Transverse colon (tissue), 4 donors: Measurements from ENCODE around the gene FUT3. TPM values are rescaled to one million over a fixed set of nuclear protein-coding genes. Genes with fewer than 3 reads are reported as not detected.

Experiments
- DNase-seq: peaks from one replicate; pipeline ENCODE4 v3.0.0-alpha.2; 2019
- H3K27ac ChIP-seq, 4 donors: fragments of 200-600 bp; sonication (generic); 2 replicates each; pipeline ENCODE4 v1.5.1; 2016 to 2018; ENCODE audit warnings: inconsistent platforms in 4 of 4
- H3K27me3 ChIP-seq: fragments of 200-600 bp; sonication (generic); 2 replicates; pipeline ENCODE4 v1.5.1; 2017; ENCODE audit warnings: inconsistent platforms
- H3K36me3 ChIP-seq, 4 donors: fragments of 200-600 bp; sonication (generic); 2 replicates each; pipeline ENCODE4 v1.5.1; 2017 to 2019; ENCODE audit warnings: inconsistent platforms in 4 of 4
- H3K4me1 ChIP-seq, 4 donors: fragments of 200-600 bp; sonication (generic); 2 replicates each; pipeline ENCODE4 v1.5.1; 2017 to 2020; ENCODE audit warnings: inconsistent platforms in 4 of 4
- H3K4me3 ChIP-seq, 4 donors: fragments of 200-600 bp; sonication (generic); 1 replicate in 1 of 4; 2 replicates in 3 of 4; pipeline versions ENCODE4 v1.5.1 to v1.6.1; 2017 to 2019; ENCODE audit warnings: inconsistent platforms in 4 of 4
- H3K9me3 ChIP-seq, 2 donors: fragments of 200-600 bp; sonication (generic); 2 replicates each; pipeline ENCODE4 v1.5.1; 2017 to 2019; ENCODE audit warnings: inconsistent platforms in 2 of 2
- CTCF ChIP-seq, 5 experiments: fragments of 200-600 bp in 3 of 5; fragments of 450-650 bp in 2 of 5; sonication (generic) in 3 of 5; IDR thresholded peaks; 1 replicate in 2 of 5; 2 replicates in 3 of 5; pipeline ENCODE4 v1.5.1; 2016 to 2017; ENCODE audit warnings: antibody characterized with exemption in 5 of 5, inconsistent platforms in 3 of 5, mild to moderate bottlenecking in 2 of 5, moderate library complexity in 1 of 5
- EP300 ChIP-seq: sonication (generic); formaldehyde crosslinking; IDR thresholded peaks from one replicate; pipeline ENCODE4 v1.6.1; 2017; ENCODE audit warnings: antibody characterized with exemption, low read depth
- POLR2A ChIP-seq: fragments of 450-650 bp; IDR thresholded peaks from one replicate; pipeline ENCODE4 v1.6.1; 2016; ENCODE audit warnings: antibody characterized with exemption, mild to moderate bottlenecking, moderate library complexity
- POLR2AphosphoS5 ChIP-seq, 3 donors: sonication (generic); formaldehyde crosslinking; IDR thresholded peaks; one replicate each; pipeline ENCODE4 v1.6.1; 2016; ENCODE audit warnings: antibody characterized with exemption in 3 of 3
- WGBS, 2 donors: methylation state at CpG; one replicate each; pipeline ENCODE4 v1.1.5; 2018; ENCODE audit warnings: low coverage in 1 of 2; 5-methylcytosine and 5-hydroxymethylcytosine counted together
- in situ Hi-C, 4 donors: fragments of 200-750 bp; cut with MboI; loops; one replicate each; pipeline versions ENCODE4 v1.15.0 to v1.15.1; 2017; ENCODE audit warnings: low sequenced_read_pairs in 3 of 4, low pct_ligation_motif_present in 1 of 4, low pct_unique_long_range_greater_than_20kb in 1 of 4
- intact Hi-C: fragments of 100-400 bp; cut with DNase I; formaldehyde crosslinking; loops from one replicate; pipeline ENCODE4 v1.15.1; 2023; ENCODE audit warnings: low total_unique reads
- total RNA-seq, 4 donors: library from RNA; depleted of rRNA; stranded (reverse); fragments of >200 nt; gene quantifications; one replicate each; pipeline ENCODE4 v1.1.0, GENCODE V29; 2016

The FUT3 gene
- total RNA-seq, 4 donors from 2014 or later, result 180 to 222 (median 191) TPM

GRCh38 chr19:5809469-5809868 lies 41.8 kb downstream of the FUT3 start:
- Histone ChIP-seq H3K4me3 (no peak overlapping the region), H3K36me3 (no peaks in the 10 kb centered on the region), H3K27me3 (peaks cover 7% of the 10 kb centered on the region), H3K4me1 (peaks cover 0 to 14% (median 10%) of the 10 kb centered on the region in 4 donors), H3K27ac (no peak overlapping the region), H3K9me3 (no peaks in the 10 kb centered on the region)
- 58 to 72% methylated on average over 7 to 10 of the region's 10 CpGs for WGBS, 2 donors
- TF ChIP-seq EP300 (no peak), CTCF (IDR thresholded peaks at IDR 0.05) (no peak), POLR2AphosphoS5 (IDR thresholded peaks at IDR 0.05) (no peak), POLR2A (no peak)
- in situ Hi-C loops, result loop anchor here in 3 of 4 donors (10.0 kb wide), 3 partner anchors 75 to 215 kb away; no protein-coding TSS in a partner anchor
- intact Hi-C loops, result no loop called here
- DNase-seq, result no peak

GRCh38 chr19:5809053-5809452 lies 42.2 kb downstream of the FUT3 start:
- TF ChIP-seq POLR2A (no peak), CTCF (IDR thresholded peaks at IDR 0.05) (no peak), POLR2AphosphoS5 (IDR thresholded peaks at IDR 0.05) (no peak), EP300 (no peak)
- DNase-seq, result no peak
- Histone ChIP-seq H3K4me3 (no peak overlapping the region), H3K27ac (no peak overlapping the region), H3K9me3 (no peaks in the 10 kb centered on the region), H3K27me3 (peaks cover 10% of the 10 kb centered on the region), H3K4me1 (peaks cover 0 to 18% (median 13%) of the 10 kb centered on the region in 4 donors), H3K36me3 (no peaks in the 10 kb centered on the region)
- in situ Hi-C loops, result loop anchor here in 3 of 4 donors (10.0 kb wide), 3 partner anchors 76 to 216 kb away; no protein-coding TSS in a partner anchor
- intact Hi-C loops, result no loop called here
- 82 to 88% methylated on average over 7 to 9 of the region's 9 CpGs for WGBS, 2 donors

GRCh38 chr19:5808120-5808816 lies 43.0 kb downstream of the FUT3 start:
- in situ Hi-C loops (loop anchor here in 3 of 4 donors (10.0 kb wide), 3 partner anchors 77 to 217 kb away; no protein-coding TSS in a partner anchor), intact Hi-C loops (no loop called here)
- no peak for DNase-seq
- Histone ChIP-seq H3K36me3 (no peaks in the 10 kb centered on the region), H3K4me1 (peaks cover 4 to 25% (median 20%) of the 10 kb centered on the region in 4 donors), H3K27ac (no peak overlapping the region), H3K9me3 (no peaks in the 10 kb centered on the region), H3K27me3 (peaks cover 16% of the 10 kb centered on the region), H3K4me3 (no peak overlapping the region)
- WGBS, 2 donors, result 83 to 89% methylated on average over 6 to 21 of the region's 21 CpGs
- TF ChIP-seq POLR2A (no peak), POLR2AphosphoS5 (IDR thresholded peaks at IDR 0.05) (no peak), CTCF (IDR thresholded peaks at IDR 0.05) (no peak), EP300 (no peak)

DNA sequence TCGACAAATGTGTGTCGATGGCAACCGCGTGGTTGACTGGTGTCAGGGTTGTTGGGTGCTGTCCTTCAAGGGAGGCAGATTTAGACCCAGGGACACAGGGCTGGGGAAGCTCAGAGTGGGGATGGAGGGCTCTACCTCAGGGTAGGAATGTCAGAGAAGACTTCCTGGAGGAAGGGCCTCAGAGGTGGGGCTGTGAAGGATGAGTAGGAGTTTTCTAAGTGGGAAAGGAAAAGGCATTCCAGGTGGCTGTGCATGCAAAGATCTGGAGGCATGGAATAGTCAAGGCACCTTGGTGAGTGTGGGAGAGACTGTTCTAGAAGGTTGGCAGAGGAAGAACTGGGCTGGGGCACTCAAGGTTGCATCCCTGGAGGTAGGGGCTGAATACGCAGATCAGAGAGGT lies 44.3 kb downstream of the FUT3 start:
- TF ChIP-seq CTCF (IDR thresholded peaks at IDR 0.05) (no peak), POLR2A (no peak), EP300 (no peak), POLR2AphosphoS5 (IDR thresholded peaks at IDR 0.05) (no peak)
- H3K9me3 ChIP-seq, result no peaks in the 10 kb centered on the region
- intact Hi-C loops, result no loop called here
- DNase-seq, result no peak
- H3K4me1 ChIP-seq, result peaks cover 4 to 30% (median 22%) of the 10 kb centered on the region in 4 donors
- no peaks in the 10 kb centered on the region for H3K36me3 ChIP-seq
- peaks cover 23% of the 10 kb centered on the region for H3K27me3 ChIP-seq
- in situ Hi-C loops, result loop anchor here in 3 of 4 donors (10.0 kb wide), 3 partner anchors 78 to 218 kb away; no protein-coding TSS in a partner anchor
- 91 to 100% methylated on average over 1 to 5 of the region's 5 CpGs for WGBS, 2 donors
- H3K4me3 ChIP-seq, result no peak overlapping the region
- H3K27ac ChIP-seq, result peak overlapping the region in 1 of 4 donors; percentile 87
